HG02885 (cell line): ENCODE data around the gene FAHD2A.
"Not testable (repeated sequence)": the region's sequence is repeated elsewhere in the genome, so short reads cannot be mapped to it uniquely, and the experiment has no call there.

Experiments
- ATAC-seq: cut with Tn5 transposase; IDR thresholded peaks from one replicate; pipeline ENCODE4 v1.9.1; 2021; ENCODE audit warnings: mild to moderate bottlenecking; ENCODE audit not compliant: unreplicated experiment, poor library complexity

Gene FAHD2A

GRCh38 chr2:95433373-95433772 lies 30.9 kb downstream of the FAHD2A start:
- ATAC-seq = not testable (repeated sequence)

GRCh38 chr2:95433973-95434372 lies 31.5 kb downstream of the FAHD2A start:
- not testable (repeated sequence) for ATAC-seq

- not testable (repeated sequence) for ATAC-seq
These were observed 32.1 kb downstream of the FAHD2A start for GRCh38 chr2:95434507-95435076.

- ATAC-seq = not testable (repeated sequence)
These were observed 32.8 kb downstream of the FAHD2A start for GRCh38 chr2:95435162-95435871.

GRCh38 chr2:95435872-95436209 lies 33.3 kb downstream of the FAHD2A start:
- not testable (repeated sequence) for ATAC-seq

- not testable (repeated sequence) for ATAC-seq
These were observed 40.1 kb downstream of the FAHD2A start for GRCh38 chr2:95442474-95443099.

- not testable (repeated sequence) for ATAC-seq
These were observed 42.8 kb downstream of the FAHD2A start for GRCh38 chr2:95445317-95445716.

GRCh38 chr2:95463292-95463691 lies 60.8 kb downstream of the FAHD2A start:
- not testable (repeated sequence) for ATAC-seq
